Peyer's patch (tissue), 4 donors: ENCODE measurements around the gene LNX2.

Experiments used
- CTCF ChIP-seq, 6 experiments: fragments of 450-650 bp in 4 of 6; fragments of 200-600 bp in 2 of 6; sonication (generic) in 1 of 6; IDR thresholded peaks; one replicate each; pipeline ENCODE4 v1.5.1; 2017 to 2019; ENCODE audit warnings: antibody characterized with exemption in 6 of 6, mild to moderate bottlenecking in 3 of 6, moderate library complexity in 1 of 6
- POLR2A ChIP-seq, 2 donors: fragments of 450-650 bp; IDR thresholded peaks; one replicate each; pipeline ENCODE4 v1.5.1; 2017; ENCODE audit warnings: antibody characterized with exemption in 2 of 2, mild to moderate bottlenecking in 2 of 2, moderate library complexity in 2 of 2

GRCh38 chr13:27632214-27632613 is 11.9 kb upstream of the LNX2 start:
- TF ChIP-seq CTCF (IDR thresholded peaks at IDR 0.05) (no peak), POLR2A (IDR thresholded peaks at IDR 0.05) (no peak)
